ENCODE results near the gene CCDC197. TPM values are rescaled to one million over a fixed set of nuclear protein-coding genes. Genes with fewer than 3 reads are reported as not detected.
A peak's percentile ranks its signal among the peaks of the same experiment; 100 is the strongest.

CCDC197 gene
- total RNA-seq, 1 donor from 2014 or later, result not detected

- H3K4me1 ChIP-seq, result peaks cover 17% of the 10 kb centered on the region
- no peaks in the 10 kb centered on the region for H3K36me3 ChIP-seq
- H3K27me3 ChIP-seq, result no peaks in the 10 kb centered on the region
- H3K27ac ChIP-seq, result no peak overlapping the region
- no peaks in the 10 kb centered on the region for H3K9me3 ChIP-seq
- DNase-seq, result no peak
- H3K4me3 ChIP-seq, result no peak overlapping the region
- TF ChIP-seq CTCF (IDR thresholded peaks at IDR 0.05), result no peak
- intact Hi-C loops (cut with DNase I), result no loop called here
- ATAC-seq, result no peak
Measured at GRCh38 chr14:93964281-93964680, 32.8 kb upstream of the CCDC197 start.

- H3K27ac ChIP-seq, result no peak overlapping the region
- H3K4me3 ChIP-seq, result no peak overlapping the region
- H3K36me3 ChIP-seq, result no peaks in the 10 kb centered on the region
- H3K4me1 ChIP-seq, result peaks cover 21% of the 10 kb centered on the region
- H3K9me3 ChIP-seq, result no peaks in the 10 kb centered on the region
- DNase-seq, result no peak
- no peak for TF ChIP-seq CTCF (IDR thresholded peaks at IDR 0.05)
- no peaks in the 10 kb centered on the region for H3K27me3 ChIP-seq
- intact Hi-C loops (cut with DNase I), result no loop called here
- no peak for ATAC-seq
Measured at GRCh38 chr14:93964820-93965286, 32.2 kb upstream of the CCDC197 start.

- no peak overlapping the region for H3K4me3 ChIP-seq
- no peak for TF ChIP-seq CTCF (IDR thresholded peaks at IDR 0.05)
- H3K27me3 ChIP-seq, result no peaks in the 10 kb centered on the region
- no peaks in the 10 kb centered on the region for H3K36me3 ChIP-seq
- intact Hi-C loops (cut with DNase I), result no loop called here
- no peak for DNase-seq
- peak overlapping the region; percentile 51 for H3K27ac ChIP-seq
- H3K4me1 ChIP-seq, result peaks cover 23% of the 10 kb centered on the region
- ATAC-seq, result no peak
- no peaks in the 10 kb centered on the region for H3K9me3 ChIP-seq
Measured at GRCh38 chr14:93965287-93965821, 31.7 kb upstream of the CCDC197 start.

GRCh38 chr14:93965946-93966474 lies 31.1 kb upstream of the CCDC197 start:
- TF ChIP-seq CTCF (IDR thresholded peaks at IDR 0.05), result no peak
- ATAC-seq, result no peak
- Histone ChIP-seq H3K4me3 (no peak overlapping the region), H3K27me3 (no peaks in the 10 kb centered on the region), H3K4me1 (peaks cover 30% of the 10 kb centered on the region), H3K36me3 (no peaks in the 10 kb centered on the region), H3K9me3 (no peaks in the 10 kb centered on the region), H3K27ac (peak overlapping the region; percentile 51)
- intact Hi-C loops (cut with DNase I), result no loop called here
- DNase-seq, result no peak

GRCh38 chr14:93967637-93968250 lies 29.4 kb upstream of the CCDC197 start:
- H3K9me3 ChIP-seq, result no peaks in the 10 kb centered on the region
- ATAC-seq, result peak; percentile 28
- no peaks in the 10 kb centered on the region for H3K36me3 ChIP-seq
- H3K4me3 ChIP-seq, result no peak overlapping the region
- no peak overlapping the region for H3K27ac ChIP-seq
- no peak for TF ChIP-seq CTCF (IDR thresholded peaks at IDR 0.05)
- H3K4me1 ChIP-seq, result peaks cover 31% of the 10 kb centered on the region
- intact Hi-C loops (cut with DNase I), result no loop called here
- DNase-seq, result no peak
- H3K27me3 ChIP-seq, result no peaks in the 10 kb centered on the region

All from upper lobe of right lung (tissue), 1 donor.